ENCODE results near the gene PHF2. TPM values are rescaled to one million over a fixed set of nuclear protein-coding genes. Genes with fewer than 3 reads are reported as not detected.
A peak's percentile ranks its signal among the peaks of the same experiment; 100 is the strongest.

The PHF2 gene
- total RNA-seq, 3 donors from 2014 or later: 24.8 to 26.9 (median 25.9) TPM

- intact Hi-C loops (cut with DNase I; ENCODE audit: low total_unique reads): no loop called here
- H3K4me1 ChIP-seq: no peaks in the 10 kb centered on the region
- H3K36me3 ChIP-seq: peaks cover 1% of the 10 kb centered on the region
- H3K9me3 ChIP-seq: no peaks in the 10 kb centered on the region
- H3K27me3 ChIP-seq: no peaks in the 10 kb centered on the region
- H3K4me3 ChIP-seq: no peak overlapping the region
- no peak overlapping the region for H3K27ac ChIP-seq
- DNase-seq (ENCODE audit: low spot score in 2 of 2): no peak
- TF ChIP-seq CTCF (IDR thresholded peaks at IDR 0.05): no peak
- no peak for TF ChIP-seq POLR2A (IDR thresholded peaks at IDR 0.05)
- no peak for TF ChIP-seq POLR2AphosphoS5 (IDR thresholded peaks at IDR 0.05)
Measured at GRCh38 chr9:93558503-93558902, 17.9 kb upstream of the PHF2 start.

- no peak overlapping the region for H3K4me3 ChIP-seq
- H3K4me1 ChIP-seq: no peaks in the 10 kb centered on the region
- TF ChIP-seq CTCF (IDR thresholded peaks at IDR 0.05) (no peak), POLR2A (IDR thresholded peaks at IDR 0.05) (no peak), POLR2AphosphoS5 (IDR thresholded peaks at IDR 0.05) (no peak)
- intact Hi-C loops (cut with DNase I; ENCODE audit: low total_unique reads): no loop called here
- no peak for DNase-seq (ENCODE audit: low spot score in 2 of 2)
- H3K27me3 ChIP-seq: no peaks in the 10 kb centered on the region
- no peak overlapping the region for H3K27ac ChIP-seq
- peaks cover 5% of the 10 kb centered on the region for H3K36me3 ChIP-seq
- no peaks in the 10 kb centered on the region for H3K9me3 ChIP-seq
Measured at GRCh38 chr9:93560991-93561390, 15.4 kb upstream of the PHF2 start.

- H3K4me3 ChIP-seq: no peak overlapping the region
- DNase-seq (ENCODE audit: low spot score in 2 of 2): peak in 1 of 2 donors; percentile 61
- H3K27me3 ChIP-seq: no peaks in the 10 kb centered on the region
- H3K27ac ChIP-seq: peak overlapping the region in 1 of 2 donors; percentile 45
- H3K36me3 ChIP-seq: peaks cover 5% of the 10 kb centered on the region
- TF ChIP-seq POLR2AphosphoS5 (IDR thresholded peaks at IDR 0.05): no peak
- TF ChIP-seq CTCF (IDR thresholded peaks at IDR 0.05): no peak
- no peak for TF ChIP-seq POLR2A (IDR thresholded peaks at IDR 0.05)
- no peaks in the 10 kb centered on the region for H3K9me3 ChIP-seq
- intact Hi-C loops (cut with DNase I; ENCODE audit: low total_unique reads): no loop called here
- no peaks in the 10 kb centered on the region for H3K4me1 ChIP-seq
Measured at GRCh38 chr9:93562157-93562556, 14.2 kb upstream of the PHF2 start.

GRCh38 chr9:93565089-93565488 lies 11.3 kb upstream of the PHF2 start:
- DNase-seq (ENCODE audit: low spot score in 2 of 2): no peak
- no peaks in the 10 kb centered on the region for H3K9me3 ChIP-seq
- TF ChIP-seq POLR2AphosphoS5 (IDR thresholded peaks at IDR 0.05) (no peak), POLR2A (IDR thresholded peaks at IDR 0.05) (no peak), CTCF (IDR thresholded peaks at IDR 0.05) (no peak)
- no peaks in the 10 kb centered on the region for H3K4me1 ChIP-seq
- H3K36me3 ChIP-seq: peaks cover 5% of the 10 kb centered on the region
- intact Hi-C loops (cut with DNase I; ENCODE audit: low total_unique reads): no loop called here
- H3K27me3 ChIP-seq: no peaks in the 10 kb centered on the region
- no peak overlapping the region for H3K4me3 ChIP-seq
- no peak overlapping the region for H3K27ac ChIP-seq

- TF ChIP-seq POLR2A (IDR thresholded peaks at IDR 0.05): peak; percentile 71
- peak; percentile 77 to 89 (median 89) for TF ChIP-seq POLR2AphosphoS5 (IDR thresholded peaks at IDR 0.05)
- TF ChIP-seq CTCF (IDR thresholded peaks at IDR 0.05): peak; percentile 72 to 85 (median 82)
- DNase-seq (ENCODE audit: low spot score in 2 of 2): peak; percentile 94 to 97
- Histone ChIP-seq H3K27me3 (no peaks in the 10 kb centered on the region), H3K36me3 (peaks cover 5% of the 10 kb centered on the region), H3K4me1 (no peaks in the 10 kb centered on the region), H3K27ac (peak overlapping the region; percentile 95 to 96), H3K9me3 (no peaks in the 10 kb centered on the region), H3K4me3 (peak overlapping the region; percentile 46 to 78 (median 64))
- intact Hi-C loops (cut with DNase I; ENCODE audit: low total_unique reads): no loop called here
Measured at GRCh38 chr9:93566408-93567270, 9.7 kb upstream of the PHF2 start.

Measured in breast epithelium (tissue), 4 donors.